ENCODE data around the gene DENND4A. TPM values are rescaled to one million over a fixed set of nuclear protein-coding genes. Genes with fewer than 3 reads are reported as not detected.

DENND4A gene
- total RNA-seq, 2 donors from 2014 or later: 15.7 to 21.8 TPM

DNA sequence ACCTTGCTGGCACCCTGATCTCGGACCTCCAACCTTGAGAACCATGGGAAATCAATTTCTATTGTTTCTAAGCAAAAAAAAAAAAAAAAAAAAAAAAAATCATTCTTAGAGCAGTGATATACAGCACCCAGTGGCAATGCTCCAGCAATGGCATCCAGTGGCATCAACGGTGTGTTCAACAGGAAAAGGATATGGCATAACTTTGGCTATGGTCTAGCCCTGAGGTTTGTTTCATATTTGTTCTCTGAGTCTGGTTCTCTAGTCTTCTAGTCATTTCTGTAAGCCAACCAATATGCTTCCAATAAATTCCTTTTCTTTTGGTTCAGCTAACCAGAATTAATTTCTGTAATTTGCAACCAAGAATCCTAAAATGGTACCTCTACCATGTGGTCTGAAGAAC is 19.2 kb downstream of the DENND4A start:
- no peak overlapping the region for H3K4me3 ChIP-seq
- no peak for DNase-seq

DNA sequence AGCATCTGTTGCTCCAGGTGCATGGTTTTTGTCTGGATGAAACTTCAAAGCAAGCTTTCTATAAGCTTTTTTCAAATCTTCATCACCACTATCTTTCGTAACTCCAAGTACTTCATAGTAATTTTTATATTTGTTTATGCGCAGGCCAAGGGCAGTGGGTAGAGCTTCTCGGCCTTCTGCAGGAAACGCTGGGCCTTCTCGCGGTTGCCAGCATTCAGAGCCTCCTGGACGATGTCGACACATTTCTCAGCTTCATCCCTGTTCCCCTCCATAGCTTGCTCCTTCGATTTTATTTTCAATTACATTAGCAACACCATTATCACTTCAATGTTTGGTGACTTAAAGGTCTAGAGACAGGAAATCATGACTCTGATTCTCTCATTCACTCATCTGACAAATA is 20.2 kb downstream of the DENND4A start:
- Histone ChIP-seq H3K36me3 (no peaks in the 10 kb centered on the region), H3K4me3 (no peak overlapping the region), H3K9ac (ENCODE audit: low read depth in 2 of 2, low read length in 2 of 2) (no peak overlapping the region), H3K9me3 (no peaks in the 10 kb centered on the region), H3K27ac (no peak overlapping the region), H3K27me3 (no peaks in the 10 kb centered on the region), H3K4me1 (peaks cover 9% of the 10 kb centered on the region)
- TF ChIP-seq, protein P1, sequence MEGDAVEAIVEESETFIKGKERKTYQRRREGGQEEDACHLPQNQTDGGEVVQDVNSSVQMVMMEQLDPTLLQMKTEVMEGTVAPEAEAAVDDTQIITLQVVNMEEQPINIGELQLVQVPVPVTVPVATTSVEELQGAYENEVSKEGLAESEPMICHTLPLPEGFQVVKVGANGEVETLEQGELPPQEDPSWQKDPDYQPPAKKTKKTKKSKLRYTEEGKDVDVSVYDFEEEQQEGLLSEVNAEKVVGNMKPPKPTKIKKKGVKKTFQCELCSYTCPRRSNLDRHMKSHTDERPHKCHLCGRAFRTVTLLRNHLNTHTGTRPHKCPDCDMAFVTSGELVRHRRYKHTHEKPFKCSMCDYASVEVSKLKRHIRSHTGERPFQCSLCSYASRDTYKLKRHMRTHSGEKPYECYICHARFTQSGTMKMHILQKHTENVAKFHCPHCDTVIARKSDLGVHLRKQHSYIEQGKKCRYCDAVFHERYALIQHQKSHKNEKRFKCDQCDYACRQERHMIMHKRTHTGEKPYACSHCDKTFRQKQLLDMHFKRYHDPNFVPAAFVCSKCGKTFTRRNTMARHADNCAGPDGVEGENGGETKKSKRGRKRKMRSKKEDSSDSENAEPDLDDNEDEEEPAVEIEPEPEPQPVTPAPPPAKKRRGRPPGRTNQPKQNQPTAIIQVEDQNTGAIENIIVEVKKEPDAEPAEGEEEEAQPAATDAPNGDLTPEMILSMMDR (IDR thresholded peaks at IDR 0.05): no peak
- intact Hi-C loops (cut with DNase I): no loop called here
- DNase-seq: no peak

More for the DNA sequence above, 19.2 kb downstream of the DENND4A start:
- H3K9me3 ChIP-seq: no peaks in the 10 kb centered on the region
- no peaks in the 10 kb centered on the region for H3K27me3 ChIP-seq
- no peak overlapping the region for H3K9ac ChIP-seq (ENCODE audit: low read depth in 2 of 2, low read length in 2 of 2)
- intact Hi-C loops (cut with DNase I): no loop called here
- H3K4me1 ChIP-seq: peaks cover 6% of the 10 kb centered on the region
- TF ChIP-seq, protein P1 (IDR thresholded peaks at IDR 0.05): no peak
- H3K36me3 ChIP-seq: no peaks in the 10 kb centered on the region
- H3K27ac ChIP-seq: peak overlapping the region; percentile 50

DNA sequence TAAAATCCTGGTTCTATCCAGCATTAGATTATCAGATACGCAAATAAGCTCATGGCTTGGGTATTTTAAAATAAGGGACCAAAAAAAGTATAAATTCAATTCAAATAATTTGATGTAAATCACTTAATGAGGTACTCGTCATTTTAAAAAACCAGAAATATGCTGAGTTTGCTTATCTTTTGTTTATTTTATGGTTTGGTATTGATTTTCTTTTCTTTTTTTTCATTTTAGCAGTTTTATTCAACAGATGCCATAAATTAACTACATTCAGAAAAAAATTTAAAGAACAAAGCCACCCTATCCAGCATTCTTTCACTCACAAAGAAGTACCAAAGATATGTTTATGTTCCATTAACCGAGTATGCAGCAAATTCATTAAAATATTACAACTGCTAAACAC is 22.6 kb downstream of the DENND4A start:
- H3K27me3 ChIP-seq: no peaks in the 10 kb centered on the region
- H3K4me1 ChIP-seq: peaks cover 11% of the 10 kb centered on the region
- no peak overlapping the region for H3K4me3 ChIP-seq
- TF ChIP-seq, protein P1 (IDR thresholded peaks at IDR 0.05): no peak
- H3K9me3 ChIP-seq: no peaks in the 10 kb centered on the region
- intact Hi-C loops (cut with DNase I): no loop called here
- DNase-seq: no peak
- H3K36me3 ChIP-seq: no peaks in the 10 kb centered on the region
- H3K9ac ChIP-seq (ENCODE audit: low read depth in 2 of 2, low read length in 2 of 2): no peak overlapping the region
- no peak overlapping the region for H3K27ac ChIP-seq

DNA sequence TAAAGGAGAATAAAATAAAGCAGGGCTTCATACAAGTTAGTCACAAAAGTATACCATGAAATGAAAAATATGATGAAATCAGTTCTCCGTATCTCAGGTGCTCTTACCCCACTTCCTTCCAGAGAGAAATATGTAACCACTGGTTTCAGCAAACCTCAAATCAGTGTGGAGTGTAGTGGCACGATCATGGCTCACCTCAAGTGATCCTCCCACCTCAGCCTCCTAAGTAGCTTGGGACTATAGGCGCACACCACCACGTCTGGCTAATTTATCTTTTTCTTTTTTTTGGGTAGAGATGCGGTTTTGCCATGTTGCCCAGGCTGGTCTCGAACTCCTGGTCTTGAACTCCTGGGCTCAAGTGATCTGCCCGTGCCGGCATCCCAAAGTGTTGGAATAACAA is 24.2 kb downstream of the DENND4A start:
- Histone ChIP-seq H3K4me1 (peaks cover 5% of the 10 kb centered on the region), H3K9ac (ENCODE audit: low read depth in 2 of 2, low read length in 2 of 2) (no peak overlapping the region), H3K9me3 (no peaks in the 10 kb centered on the region), H3K4me3 (no peak overlapping the region), H3K27ac (no peak overlapping the region), H3K36me3 (no peaks in the 10 kb centered on the region), H3K27me3 (no peaks in the 10 kb centered on the region)
- TF ChIP-seq, protein P1 (IDR thresholded peaks at IDR 0.05): no peak
- intact Hi-C loops (cut with DNase I): no loop called here
- DNase-seq: no peak

DNA sequence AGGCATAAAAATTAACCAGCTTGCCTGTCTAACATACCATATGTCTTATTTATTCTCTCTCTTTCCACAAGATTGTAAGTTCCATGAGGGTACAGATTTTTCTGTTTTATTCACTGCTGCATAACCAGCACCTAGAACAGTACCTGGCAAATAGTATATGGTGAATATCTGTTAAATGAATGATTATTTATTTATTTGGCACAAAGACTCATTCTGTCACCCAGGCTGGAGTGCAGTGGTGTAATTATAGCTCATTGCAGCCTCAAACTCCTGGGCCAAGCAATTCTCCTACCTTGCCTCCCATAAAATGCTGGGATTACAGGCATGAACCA is 24.9 kb downstream of the DENND4A start:
- TF ChIP-seq, protein P1 (IDR thresholded peaks at IDR 0.05): no peak
- Histone ChIP-seq H3K27ac (no peak overlapping the region), H3K36me3 (no peaks in the 10 kb centered on the region), H3K9me3 (no peaks in the 10 kb centered on the region), H3K9ac (ENCODE audit: low read depth in 2 of 2, low read length in 2 of 2) (no peak overlapping the region), H3K4me3 (no peak overlapping the region), H3K4me1 (peaks cover 5% of the 10 kb centered on the region), H3K27me3 (no peaks in the 10 kb centered on the region)
- DNase-seq: no peak
- intact Hi-C loops (cut with DNase I): no loop called here
